RCC 7860 (cell line): ENCODE data around the gene ZNF516.

ENCODE experiments used
- DNase-seq: peaks from one replicate; pipeline ENCODE4 v3.0.0-alpha.2; 2015; ENCODE audit warnings: low spot score
- FAIRE-seq: peaks from 2 replicates; lab custom pipeline; 2012; peaks lifted over from hg19 to GRCh38; lab: Jason Lieb, UNC

The ZNF516 gene

DNA sequence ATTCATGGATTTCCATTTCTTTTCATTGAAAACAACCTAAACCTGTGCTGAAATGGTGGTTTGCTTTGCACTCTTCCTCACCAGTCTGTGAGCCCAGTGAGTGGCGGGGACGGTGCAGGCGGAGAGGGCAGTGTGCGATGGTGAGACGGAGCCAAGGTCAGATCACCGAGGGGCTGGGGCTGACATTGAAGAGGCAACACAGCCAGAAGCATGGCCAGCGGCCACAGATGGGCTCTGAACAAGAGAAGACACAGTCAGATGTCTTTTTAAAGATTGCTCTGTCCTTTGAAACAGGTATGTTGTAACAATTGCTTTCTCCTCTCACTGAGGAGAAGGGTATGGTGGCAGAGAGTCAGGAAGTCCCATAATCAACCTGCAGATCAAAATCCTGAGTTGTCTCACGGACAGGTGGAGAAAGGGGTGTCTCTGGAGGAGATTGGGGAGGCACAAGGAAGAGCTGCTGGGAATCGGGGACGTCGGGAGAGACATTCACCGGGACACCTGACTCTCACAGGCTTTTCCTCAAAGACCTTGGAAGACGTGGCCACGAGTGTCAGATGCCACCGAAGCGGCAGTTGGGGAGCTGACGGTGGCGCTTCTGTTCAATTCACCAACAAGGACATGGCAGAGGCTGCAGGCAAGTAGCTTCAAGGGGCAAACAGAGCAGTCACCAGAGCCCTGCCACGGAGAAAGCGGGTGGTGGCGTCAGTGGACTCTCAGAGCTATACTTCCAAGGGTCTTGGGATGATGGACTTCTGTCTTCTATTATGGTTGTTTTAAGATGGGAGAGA lies 12.1 kb upstream of the ZNF516 start:
- no peak for DNase-seq
- FAIRE-seq = no peak

DNA sequence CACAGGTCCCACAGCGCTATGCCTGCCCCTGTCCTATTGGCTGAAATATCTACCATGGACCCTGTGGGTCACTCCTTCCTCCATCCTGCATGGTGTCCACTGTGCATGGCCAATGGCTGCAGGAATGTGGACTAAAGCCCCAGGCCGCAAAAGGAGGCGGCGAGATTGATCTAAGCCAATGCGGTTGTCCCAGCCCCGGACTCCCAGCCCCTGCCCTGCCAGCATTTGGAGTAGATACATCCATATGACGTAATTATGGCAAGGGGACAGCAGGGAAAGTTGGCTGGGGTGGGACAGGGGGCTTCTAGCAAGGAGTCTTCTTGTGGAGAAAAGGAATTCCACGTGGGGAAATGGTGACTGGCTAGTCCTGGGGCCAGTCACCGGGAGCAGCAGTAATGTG lies 11.4 kb upstream of the ZNF516 start:
- DNase-seq = no peak
- FAIRE-seq = no peak

DNA sequence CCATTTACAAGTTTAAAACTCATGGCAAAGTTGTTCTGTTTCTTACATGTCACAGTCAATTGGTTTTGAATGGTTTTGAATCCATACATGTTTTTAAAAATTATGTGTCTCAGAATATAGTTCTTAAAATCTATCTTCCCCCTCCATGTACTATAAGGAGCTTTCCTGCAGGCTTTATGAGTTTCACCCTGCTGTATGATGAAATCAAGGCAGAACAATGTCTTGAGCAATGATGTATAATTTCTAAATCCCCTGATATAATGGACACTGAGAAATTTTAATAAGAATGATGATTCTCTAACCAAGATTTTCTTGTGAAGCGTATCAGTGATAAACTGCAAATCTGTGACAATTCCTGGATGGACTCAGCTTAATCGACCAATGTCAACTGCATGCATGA lies 10.6 kb upstream of the ZNF516 start:
- no peak for DNase-seq
- FAIRE-seq = no peak

- no peak for DNase-seq
These were observed 9.7 kb upstream of the ZNF516 start for GRCh38 chr18:76504749-76505148.

GRCh38 chr18:76503649-76504386 lies 8.8 kb upstream of the ZNF516 start:
- DNase-seq (no peak), FAIRE-seq (no peak)

More at GRCh38 chr18:76504749-76505148, 9.7 kb upstream of the ZNF516 start:
- no peak for FAIRE-seq

GRCh38 chr18:76502551-76502950 lies 7.5 kb upstream of the ZNF516 start:
- FAIRE-seq (no peak), DNase-seq (no peak)

- DNase-seq (no peak), FAIRE-seq (no peak)
These were observed 4.7 kb upstream of the ZNF516 start for GRCh38 chr18:76499637-76500340.

DNA sequence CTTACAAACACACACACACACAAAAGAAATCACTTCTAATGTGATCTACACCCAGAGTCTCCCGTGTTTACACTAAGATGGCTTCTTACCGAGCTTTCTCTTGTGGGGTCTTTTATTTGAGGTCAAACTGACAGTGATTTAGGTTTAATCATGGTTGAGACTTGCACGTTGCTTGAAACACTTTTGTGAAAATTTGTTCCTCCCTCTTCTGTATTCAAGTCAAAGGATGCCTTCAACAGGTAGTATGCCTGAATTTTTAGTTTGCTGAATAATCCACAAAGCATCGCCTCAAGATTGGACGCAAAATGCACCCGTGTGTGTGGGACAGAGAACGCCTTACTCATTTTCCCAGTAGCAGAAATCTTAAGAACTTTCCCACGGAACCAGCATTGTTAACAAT lies 4.0 kb upstream of the ZNF516 start:
- DNase-seq = no peak
- FAIRE-seq = no peak

DNA sequence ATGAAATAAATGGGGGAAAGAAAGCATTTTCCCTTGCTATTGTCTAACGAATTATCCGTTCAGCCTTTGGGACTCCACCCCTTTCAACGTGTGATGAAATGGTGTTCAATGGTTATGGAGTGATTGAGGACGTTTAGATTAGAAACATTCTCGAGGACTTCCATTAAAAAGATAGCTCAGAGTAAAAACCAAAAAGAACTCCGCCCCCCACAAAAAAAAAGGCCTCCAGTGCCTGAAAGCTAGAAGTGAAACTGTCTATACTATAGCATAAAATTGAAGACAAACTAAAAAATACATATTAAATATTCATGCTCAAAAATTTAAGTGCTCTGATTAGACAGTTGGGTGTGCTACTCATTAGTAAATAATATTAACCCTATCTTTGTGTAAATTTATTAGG lies 3.0 kb upstream of the ZNF516 start:
- no peak for DNase-seq
- FAIRE-seq = no peak

- no peak for FAIRE-seq
These were observed 2.0 kb upstream of the ZNF516 start for GRCh38 chr18:76497021-76497420.

DNA sequence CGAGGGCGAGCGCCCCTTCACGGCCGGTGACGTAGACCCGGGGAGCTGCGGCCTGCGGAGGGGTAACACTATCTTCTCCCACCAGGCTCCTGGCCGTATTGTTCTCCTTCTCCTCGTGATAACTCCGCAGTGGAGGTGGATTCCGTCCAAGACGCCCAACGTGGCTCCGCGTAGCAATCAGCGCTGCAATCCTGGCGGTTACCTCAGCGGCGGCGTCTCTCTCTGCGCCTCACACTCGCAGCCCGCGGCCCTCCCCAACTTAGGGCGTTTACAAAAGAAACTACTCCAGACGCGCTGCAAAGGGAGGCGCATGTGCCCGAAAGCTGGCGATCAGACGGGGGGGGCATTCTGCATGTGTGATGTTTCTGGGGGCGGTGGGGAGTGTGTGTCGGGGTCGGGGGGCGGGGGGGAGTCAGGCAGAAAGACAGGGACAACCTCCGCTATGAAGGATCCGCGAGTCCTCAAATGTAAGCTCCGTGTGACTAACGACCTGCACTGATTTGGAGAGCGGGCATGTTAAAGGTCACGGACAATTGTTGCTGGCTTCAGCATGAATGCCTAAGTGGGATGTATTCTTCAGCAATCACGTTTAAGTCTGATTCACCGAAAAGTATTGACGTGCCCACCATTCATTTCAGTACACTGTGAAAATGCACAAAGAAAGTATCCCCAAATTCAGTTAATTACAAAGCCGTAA lies 1.3 kb upstream of the ZNF516 start:
- DNase-seq (no peak), FAIRE-seq (no peak)

More at GRCh38 chr18:76497021-76497420, 2.0 kb upstream of the ZNF516 start:
- no peak for DNase-seq

DNA sequence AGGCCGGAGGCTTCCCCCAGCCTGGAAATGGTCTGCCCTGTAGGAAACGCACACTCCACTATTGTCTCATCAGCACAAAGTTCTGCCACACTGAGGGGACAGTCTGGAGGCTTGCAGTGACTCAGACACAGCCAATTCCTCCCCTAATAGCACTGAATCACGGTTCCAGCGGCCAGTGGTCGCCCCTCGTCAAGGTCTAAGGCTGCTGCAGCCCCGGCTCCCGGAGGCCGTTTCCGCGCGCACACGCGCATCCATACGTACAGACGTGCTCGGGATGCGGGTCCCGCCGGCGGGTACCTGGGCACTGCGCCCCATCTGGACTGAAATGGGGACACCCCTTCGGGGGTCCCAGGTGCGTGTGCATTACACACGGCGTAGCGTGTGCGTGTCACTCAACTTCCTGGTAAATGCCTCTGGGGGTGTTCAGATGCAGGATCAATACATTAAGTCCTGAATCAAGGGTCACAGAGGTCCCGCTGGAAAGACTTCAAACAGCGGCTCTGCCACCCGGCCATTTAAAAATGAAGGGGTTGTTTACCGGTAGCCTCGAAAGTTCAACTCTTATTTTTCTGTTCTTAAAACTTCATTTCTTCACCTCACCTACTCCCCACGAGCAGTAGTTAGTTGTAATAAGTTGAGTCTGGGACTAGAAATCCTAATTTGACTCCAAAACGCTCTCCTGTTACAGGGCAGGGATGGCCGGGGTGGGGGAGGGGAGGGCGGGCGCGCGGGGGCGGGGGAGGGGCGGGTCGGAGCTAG lies 572 bp upstream of the ZNF516 start:
- peak; percentile 80 for DNase-seq
- FAIRE-seq = no peak

DNA sequence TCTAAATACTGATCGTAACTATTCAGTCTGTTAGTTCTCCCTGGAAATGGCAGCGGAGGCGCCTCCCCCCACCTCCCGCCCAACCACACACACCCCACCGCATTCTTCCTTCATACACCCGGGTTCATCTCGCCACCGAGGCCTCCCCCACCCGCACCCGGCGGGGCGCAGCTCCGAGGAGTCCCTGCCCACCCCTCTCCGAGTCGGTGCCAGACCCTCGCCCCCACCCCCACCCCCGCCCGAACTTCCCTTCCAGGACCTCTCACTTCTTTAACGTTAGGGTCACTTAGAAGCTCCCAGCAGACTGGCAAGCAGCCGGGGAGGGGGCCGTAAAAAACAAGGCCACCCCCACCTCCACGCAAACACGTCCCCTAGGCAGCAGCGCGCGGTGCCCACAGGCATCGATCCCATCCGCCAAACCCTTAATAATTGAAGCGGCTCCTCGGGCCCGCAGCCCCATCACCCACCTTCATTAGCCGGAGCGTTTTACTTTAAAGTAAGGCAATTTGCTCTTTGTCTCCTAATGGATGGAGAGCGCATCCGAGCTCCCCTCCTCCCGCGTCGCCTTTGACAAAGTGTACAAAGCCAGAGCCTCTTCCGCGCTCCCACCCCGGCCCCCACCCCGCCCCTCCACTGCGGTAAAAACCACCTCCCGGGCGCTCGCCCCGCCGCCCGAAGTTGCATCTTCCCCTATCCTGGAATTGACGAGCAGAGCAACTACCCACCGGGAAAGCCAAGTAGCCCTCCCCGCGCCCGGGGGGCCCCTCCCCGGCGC lies 624 bp downstream of the ZNF516 start:
- DNase-seq (no peak), FAIRE-seq (no peak)

GRCh38 chr18:76493213-76494161 lies 1.6 kb downstream of the ZNF516 start:
- no peak for FAIRE-seq
- DNase-seq = peak; percentile 30

- DNase-seq (peak; percentile 85), FAIRE-seq (peak; percentile 52)
These were observed 2.3 kb downstream of the ZNF516 start for GRCh38 chr18:76492669-76493212.

DNA sequence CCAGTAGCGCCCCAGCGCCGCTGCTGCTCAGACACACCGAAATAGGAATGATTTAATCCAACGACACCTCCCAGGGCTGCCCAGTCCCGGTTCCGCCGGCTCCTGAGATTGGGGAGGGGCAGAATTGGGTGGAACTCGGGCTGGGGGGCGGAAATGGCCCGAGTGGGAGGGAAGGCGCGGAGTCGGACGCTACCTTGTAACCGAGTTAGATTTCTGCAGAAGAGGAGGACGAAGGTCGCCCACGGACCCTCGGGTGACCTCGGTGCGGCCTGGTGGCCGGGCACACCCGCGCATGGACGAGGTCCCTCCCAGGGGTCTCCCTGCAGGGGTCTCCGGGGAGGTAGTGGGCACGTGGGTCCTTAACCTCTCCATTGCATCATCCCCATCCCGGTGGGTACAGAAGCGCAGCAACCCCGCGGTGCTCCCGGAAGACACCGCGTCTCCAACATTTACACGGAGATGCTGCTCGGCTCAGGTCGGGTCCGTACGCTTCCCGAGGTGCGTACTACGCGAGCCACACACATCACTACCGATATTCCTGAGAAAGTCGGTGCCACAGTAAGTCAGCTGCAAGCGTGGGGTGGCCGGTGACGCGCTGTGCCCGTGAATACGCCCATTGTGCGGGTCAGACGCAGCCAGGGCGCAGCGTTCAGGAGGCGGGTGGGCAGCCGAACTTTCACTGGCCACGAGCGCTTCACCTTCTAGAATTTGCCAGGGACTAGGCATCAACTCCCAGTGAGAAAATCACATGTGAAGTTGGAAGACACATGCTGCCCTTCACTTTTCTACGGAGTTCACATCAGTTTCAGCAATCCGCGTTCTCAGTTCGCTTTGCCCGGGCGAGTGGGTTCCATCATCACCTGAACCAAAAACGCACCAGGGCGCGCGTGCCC lies 3.0 kb downstream of the ZNF516 start:
- FAIRE-seq = no peak
- DNase-seq = no peak

GRCh38 chr18:76491473-76491775 lies 3.6 kb downstream of the ZNF516 start:
- FAIRE-seq = no peak
- DNase-seq = no peak
